Measurements from ENCODE around the gene POU6F2. TPM values are rescaled to one million over a fixed set of nuclear protein-coding genes. Genes with fewer than 3 reads are reported as not detected.

POU6F2 gene
- total and polyA plus RNA-seq, 9 of the 15 experiments (the other 6 are each of a cell fraction or from before 2014, with no cell fraction given), result 0.29 to 1.5 (median 0.96) TPM

GRCh38 chr7:39375047-39375873 is 397.6 kb downstream of the POU6F2 start:
- WGBS (ENCODE audit: insufficient coverage, low coverage, missing lambda C conversion rate), result 4% methylated on average over 8 of the region's 9 CpGs
- no peaks in the 10 kb centered on the region for H3K36me3 ChIP-seq (ENCODE audit: control insufficient read depth, insufficient read depth, low read length)
- peaks cover 4 to 5% of the 10 kb centered on the region in 2 experiments; a peak in 2 of 5 replicates for H3K27me3 ChIP-seq (ENCODE audit: control insufficient read depth in 2 of 2, insufficient read depth in 2 of 2, low read length in 2 of 2)
- in situ Hi-C loops (cut with MboI) (no loop called here), intact Hi-C loops (cut with micrococcal nuclease) (no loop called here)
- ATAC-seq (no peak), DNase-seq (ENCODE audit: extremely low read depth in 1 of 4, low spot score in 3 of 4) (no peak), FAIRE-seq (no peak)
- TF ChIP-seq NR2C1 (IDR thresholded peaks at IDR 0.05), result no peak
- no peak for TF ChIP-seq NR2C1 (tag; IDR thresholded peaks at IDR 0.05)
- TF ChIP-seq, protein P1, sequence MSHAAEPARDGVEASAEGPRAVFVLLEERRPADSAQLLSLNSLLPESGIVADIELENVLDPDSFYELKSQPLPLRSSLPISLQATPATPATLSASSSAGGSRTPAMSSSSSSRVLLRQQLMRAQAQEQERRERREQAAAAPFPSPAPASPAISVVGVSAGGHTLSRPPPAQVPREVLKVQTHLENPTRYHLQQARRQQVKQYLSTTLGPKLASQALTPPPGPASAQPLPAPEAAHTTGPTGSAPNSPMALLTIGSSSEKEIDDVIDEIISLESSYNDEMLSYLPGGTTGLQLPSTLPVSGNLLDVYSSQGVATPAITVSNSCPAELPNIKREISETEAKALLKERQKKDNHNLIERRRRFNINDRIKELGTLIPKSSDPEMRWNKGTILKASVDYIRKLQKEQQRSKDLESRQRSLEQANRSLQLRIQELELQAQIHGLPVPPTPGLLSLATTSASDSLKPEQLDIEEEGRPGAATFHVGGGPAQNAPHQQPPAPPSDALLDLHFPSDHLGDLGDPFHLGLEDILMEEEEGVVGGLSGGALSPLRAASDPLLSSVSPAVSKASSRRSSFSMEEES (CRISPR knock-in tag; IDR thresholded peaks at IDR 0.05), result no peak
- TF ChIP-seq NFE2L1 (tag; IDR thresholded peaks at IDR 0.05; ENCODE audit: borderline replicate concordance, low read depth), result no peak
- TF ChIP-seq, protein P2, sequence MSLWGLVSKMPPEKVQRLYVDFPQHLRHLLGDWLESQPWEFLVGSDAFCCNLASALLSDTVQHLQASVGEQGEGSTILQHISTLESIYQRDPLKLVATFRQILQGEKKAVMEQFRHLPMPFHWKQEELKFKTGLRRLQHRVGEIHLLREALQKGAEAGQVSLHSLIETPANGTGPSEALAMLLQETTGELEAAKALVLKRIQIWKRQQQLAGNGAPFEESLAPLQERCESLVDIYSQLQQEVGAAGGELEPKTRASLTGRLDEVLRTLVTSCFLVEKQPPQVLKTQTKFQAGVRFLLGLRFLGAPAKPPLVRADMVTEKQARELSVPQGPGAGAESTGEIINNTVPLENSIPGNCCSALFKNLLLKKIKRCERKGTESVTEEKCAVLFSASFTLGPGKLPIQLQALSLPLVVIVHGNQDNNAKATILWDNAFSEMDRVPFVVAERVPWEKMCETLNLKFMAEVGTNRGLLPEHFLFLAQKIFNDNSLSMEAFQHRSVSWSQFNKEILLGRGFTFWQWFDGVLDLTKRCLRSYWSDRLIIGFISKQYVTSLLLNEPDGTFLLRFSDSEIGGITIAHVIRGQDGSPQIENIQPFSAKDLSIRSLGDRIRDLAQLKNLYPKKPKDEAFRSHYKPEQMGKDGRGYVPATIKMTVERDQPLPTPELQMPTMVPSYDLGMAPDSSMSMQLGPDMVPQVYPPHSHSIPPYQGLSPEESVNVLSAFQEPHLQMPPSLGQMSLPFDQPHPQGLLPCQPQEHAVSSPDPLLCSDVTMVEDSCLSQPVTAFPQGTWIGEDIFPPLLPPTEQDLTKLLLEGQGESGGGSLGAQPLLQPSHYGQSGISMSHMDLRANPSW (CRISPR knock-in tag; IDR thresholded peaks at IDR 0.05), result no peak
- no peak for TF ChIP-seq CHAMP1 (IDR thresholded peaks at IDR 0.05)
- no peak for TF ChIP-seq ZNF384 (IDR thresholded peaks at IDR 0.05; ENCODE audit: low read depth, low read length)
- TF ChIP-seq BACH1 (tag; IDR thresholded peaks at IDR 0.05), result no peak
- no peak for TF ChIP-seq ARNT (IDR thresholded peaks at IDR 0.05)
- TF ChIP-seq CHCHD3 (CRISPR knock-in tag; IDR thresholded peaks at IDR 0.05), result no peak
- H3K4me1 ChIP-seq (replicated peaks in 1 of 2; ENCODE audit: control insufficient read depth in 2 of 2, insufficient read depth in 2 of 2, low read length in 2 of 2), result no peaks in the 10 kb centered on the region
- no TSS peak for BruUV-seq (replicated peaks)
- H3K4me2 ChIP-seq (ENCODE audit: insufficient read depth, low read length), result no peak overlapping the region
- H3K79me2 ChIP-seq (ENCODE audit: control insufficient read depth, insufficient read depth, low read length), result no peaks in the 10 kb centered on the region
- no peak overlapping the region for H3K27ac ChIP-seq (ENCODE audit: extremely low read depth, low read depth, low read length)
- no peak overlapping the region for H3K4me3 ChIP-seq
- POLR2A ChIA-PET, result interaction anchor here (0.6 kb wide), 1 partner anchor 21 kb away, joined by 3 read pairs; no protein-coding TSS in a partner anchor
- CTCF ChIA-PET (ENCODE audit: low intra/inter-chr PET ratio), result no interaction called here
- no peaks in the 10 kb centered on the region for H3K9me1 ChIP-seq (ENCODE audit: control insufficient read depth, insufficient read depth, low read length)
- no peak overlapping the region for H2AFZ ChIP-seq (ENCODE audit: low read depth, low read length)
- H3K9me3 ChIP-seq (replicated peaks; ENCODE audit: control insufficient read depth, insufficient read depth, low read depth, low read length), result no peaks in the 10 kb centered on the region
- H3K9ac ChIP-seq (ENCODE audit: insufficient read depth in 1 of 2, low read depth in 2 of 2, low read length in 2 of 2), result no peak overlapping the region
- H4K20me1 ChIP-seq (replicated peaks; ENCODE audit: control insufficient read depth, insufficient read depth, low read length), result no peaks in the 10 kb centered on the region; the same call in 1 of the 2 replicates
